Kidney tubule cell (primary cell): ENCODE measurements around the gene ATP10D.
"Not testable (repeated sequence)": the region's sequence is repeated elsewhere in the genome, so short reads cannot be mapped to it uniquely, and the experiment has no call there.

Experiments
- DNase-seq: peaks from one replicate; pipeline ENCODE4 v3.0.0-alpha.2; 2018; ENCODE audit warnings: low spot score

The ATP10D gene

DNA sequence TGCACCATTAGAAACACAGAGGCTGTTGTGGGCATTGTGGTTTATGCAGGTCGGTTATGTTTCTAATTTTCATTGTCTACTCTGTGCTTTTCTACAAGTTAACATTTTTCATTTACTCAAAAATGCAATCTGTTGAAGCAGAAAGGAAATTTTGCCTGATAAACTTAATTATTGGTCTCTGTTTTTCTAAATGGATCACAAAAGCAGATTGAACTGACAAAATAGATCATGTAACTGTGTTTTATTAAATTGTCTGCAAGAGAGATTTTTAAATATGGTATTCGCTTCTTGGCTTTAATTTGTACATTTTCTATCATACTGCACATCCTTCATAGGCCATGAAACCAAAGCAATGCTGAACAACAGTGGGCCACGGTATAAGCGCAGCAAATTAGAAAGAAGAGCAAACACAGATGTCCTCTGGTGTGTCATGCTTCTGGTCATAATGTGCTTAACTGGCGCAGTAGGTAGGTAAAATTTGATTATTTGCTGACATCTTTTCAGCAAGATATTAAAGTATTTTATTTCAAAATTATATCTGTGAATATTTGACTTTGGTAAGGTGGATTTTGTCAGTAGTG lies 50.6 kb downstream of the ATP10D start:
- DNase-seq, result no peak

DNA sequence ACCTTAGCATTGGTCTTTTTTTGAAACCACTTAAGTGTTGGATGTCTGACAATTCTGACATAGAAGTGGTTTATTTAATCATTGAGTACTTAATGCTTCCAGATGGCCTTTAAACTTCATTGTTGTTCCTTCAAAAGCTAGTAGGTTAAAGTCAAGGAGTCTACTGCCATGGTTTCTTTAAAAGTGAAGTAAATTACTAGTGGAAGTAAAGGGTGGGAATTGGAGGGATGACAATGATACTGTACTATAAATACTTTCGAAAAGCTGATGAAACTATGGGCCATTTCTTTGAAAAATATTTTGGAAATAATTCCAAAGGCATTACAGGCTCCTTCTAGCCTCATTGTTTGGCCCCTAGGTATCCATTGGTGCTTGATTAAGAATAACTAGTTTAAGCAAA lies 51.9 kb downstream of the ATP10D start:
- DNase-seq, result no peak

DNA sequence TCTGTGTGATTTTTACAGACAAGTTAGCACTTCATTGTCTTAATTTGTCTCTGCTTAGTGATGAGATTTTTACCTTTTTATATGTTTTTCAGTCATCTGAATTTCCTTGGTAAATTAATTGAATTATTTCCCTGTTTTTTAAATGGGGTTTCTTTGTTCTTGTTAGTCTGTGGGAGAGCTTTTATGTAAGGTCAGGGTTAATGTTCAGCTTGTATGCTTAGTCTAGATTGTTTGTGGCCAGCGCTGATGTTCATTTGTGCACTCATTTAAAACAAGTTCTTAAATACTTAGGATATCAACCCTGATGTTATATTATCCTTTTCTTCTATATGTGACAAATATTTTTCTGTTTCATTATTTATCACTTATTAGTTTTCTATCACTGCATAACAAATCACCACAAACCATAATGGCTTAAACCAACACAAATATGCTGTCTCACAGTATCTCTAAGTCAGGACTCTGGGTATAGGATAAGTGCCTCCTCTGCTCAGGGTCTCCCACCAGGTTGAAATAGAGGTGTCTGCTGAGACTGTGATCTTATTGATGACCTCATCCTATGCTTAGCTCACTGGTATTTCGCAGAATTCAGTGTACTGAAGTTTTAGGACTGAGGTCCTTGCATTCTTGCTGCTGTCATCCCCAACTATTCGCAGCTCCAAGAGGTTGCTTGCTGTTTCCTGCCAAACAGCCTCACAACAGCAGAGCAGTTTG lies 53.2 kb downstream of the ATP10D start:
- peak; percentile 53 for DNase-seq

DNA sequence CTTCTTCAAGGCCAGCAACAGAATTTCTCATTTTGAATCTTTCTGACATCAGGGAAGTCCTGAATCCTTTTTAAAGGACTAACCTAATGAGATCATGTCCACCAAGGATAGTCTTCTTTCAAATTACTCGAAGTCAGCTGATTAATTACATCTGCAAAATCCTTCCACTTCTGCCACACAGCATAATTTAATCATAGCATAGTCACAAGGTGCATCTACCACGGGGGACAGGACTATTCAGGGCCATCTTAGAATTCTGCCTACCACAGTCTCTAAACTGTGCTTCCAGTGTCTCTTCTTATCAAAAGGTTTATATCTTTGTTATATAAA lies 53.7 kb downstream of the ATP10D start:
- no peak for DNase-seq

DNA sequence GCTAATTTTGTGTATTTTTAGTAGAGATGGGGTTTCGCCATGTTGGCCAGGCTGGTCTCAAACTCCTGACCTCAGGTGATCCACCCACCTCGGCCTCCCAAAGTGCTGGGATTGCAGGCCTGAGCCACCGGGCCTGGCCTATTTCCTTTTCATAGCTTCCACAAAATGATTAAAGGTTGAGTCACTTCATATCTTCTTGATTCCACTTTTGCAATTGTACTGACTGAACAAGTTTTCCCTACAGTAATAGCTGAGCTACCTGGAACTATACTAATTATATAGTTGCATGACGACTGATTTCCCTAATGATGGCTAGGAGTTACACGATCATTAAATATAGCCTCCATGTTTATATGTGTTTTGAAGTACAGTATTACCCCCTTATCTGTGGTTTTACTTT lies 57.6 kb downstream of the ATP10D start:
- DNase-seq, result peak; percentile 27

DNA sequence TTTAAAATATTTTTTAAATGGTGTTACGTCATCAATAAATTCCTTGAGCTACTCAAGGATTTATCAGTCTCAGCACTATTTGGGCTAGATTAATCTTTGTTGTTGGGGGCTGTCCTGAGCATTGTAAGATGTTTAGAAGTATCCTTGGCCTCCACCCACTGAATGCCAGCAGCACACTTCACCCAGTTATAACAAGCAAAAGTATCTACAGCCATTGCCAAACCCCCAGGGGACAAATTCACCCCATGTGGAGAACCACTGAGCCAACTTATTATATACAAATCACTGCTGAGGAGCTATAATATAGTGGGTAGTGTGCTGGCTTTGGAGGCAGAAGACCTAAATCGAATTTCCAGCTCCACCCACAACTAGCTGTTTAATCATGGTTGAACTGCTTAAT lies 58.3 kb downstream of the ATP10D start:
- DNase-seq, result no peak

DNA sequence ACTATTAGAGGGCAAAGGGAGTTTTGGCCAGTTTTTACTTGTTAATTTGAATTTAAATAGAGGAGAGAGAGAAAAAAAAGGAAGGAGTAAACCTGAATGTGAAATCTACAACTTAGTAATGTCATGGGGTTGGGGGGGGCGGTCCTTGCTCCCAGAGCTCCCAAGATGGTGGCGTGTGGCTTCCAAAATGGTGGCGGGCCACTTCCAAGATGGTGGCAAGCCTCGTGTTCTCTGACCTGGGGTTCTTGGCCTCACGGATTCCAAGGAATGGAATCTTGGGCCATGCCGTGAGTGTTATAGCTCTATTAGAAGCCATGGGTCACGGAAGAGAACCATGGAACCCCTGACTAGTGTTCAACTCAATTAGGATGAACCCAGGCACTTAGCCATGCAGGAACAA lies 65.3 kb downstream of the ATP10D start:
- not testable (repeated sequence) for DNase-seq

DNA sequence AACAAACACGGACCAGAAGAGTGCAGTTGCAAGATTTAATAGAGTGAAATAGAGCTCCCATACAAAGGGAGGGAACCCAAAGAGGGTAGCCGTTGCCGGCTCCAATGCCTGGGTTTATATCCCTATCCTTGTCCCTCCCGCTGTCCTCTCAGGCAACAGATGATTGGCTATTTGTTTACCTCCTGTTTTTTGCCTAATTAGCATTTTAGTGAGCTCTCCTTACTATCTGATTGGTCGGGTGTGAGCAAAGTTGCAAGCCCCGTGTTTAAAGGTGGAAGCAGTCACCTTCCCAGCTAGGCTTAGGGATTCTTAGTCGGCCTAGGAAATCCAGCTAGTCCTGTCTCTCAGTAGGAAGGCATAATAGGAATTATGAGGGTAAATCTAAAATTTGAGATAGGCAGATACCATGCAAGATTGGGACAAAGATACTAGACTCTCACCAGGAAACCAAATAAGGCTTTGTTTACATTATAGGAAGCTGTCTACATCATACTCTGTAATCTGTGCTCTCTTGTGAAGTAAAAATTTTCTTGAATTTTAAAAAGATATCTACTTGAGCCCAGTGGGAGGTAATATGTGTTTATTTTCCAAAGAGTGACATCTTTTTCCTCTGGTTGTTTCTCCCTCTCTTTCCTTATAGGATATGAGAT lies 65.9 kb downstream of the ATP10D start:
- DNase-seq, result no peak

DNA sequence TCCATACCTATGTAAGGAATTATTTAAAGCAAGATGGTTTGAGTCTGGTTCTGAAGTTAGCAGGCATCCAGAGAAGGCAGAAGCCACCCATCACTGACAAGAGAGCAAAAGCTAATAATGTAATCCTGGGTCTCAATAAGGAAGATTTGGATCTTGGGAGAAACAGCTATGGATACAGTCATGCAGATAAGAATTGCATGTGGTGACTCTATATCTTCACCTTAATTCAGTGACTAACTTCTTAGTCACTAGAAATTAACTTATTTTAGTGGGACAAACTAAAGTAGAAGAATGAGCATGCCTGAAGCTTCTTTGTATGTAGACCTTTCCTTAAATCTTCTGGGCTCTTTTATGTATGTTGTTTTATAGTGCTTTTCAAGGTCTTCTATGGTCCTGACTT lies 66.6 kb downstream of the ATP10D start:
- DNase-seq, result peak; percentile 47

DNA sequence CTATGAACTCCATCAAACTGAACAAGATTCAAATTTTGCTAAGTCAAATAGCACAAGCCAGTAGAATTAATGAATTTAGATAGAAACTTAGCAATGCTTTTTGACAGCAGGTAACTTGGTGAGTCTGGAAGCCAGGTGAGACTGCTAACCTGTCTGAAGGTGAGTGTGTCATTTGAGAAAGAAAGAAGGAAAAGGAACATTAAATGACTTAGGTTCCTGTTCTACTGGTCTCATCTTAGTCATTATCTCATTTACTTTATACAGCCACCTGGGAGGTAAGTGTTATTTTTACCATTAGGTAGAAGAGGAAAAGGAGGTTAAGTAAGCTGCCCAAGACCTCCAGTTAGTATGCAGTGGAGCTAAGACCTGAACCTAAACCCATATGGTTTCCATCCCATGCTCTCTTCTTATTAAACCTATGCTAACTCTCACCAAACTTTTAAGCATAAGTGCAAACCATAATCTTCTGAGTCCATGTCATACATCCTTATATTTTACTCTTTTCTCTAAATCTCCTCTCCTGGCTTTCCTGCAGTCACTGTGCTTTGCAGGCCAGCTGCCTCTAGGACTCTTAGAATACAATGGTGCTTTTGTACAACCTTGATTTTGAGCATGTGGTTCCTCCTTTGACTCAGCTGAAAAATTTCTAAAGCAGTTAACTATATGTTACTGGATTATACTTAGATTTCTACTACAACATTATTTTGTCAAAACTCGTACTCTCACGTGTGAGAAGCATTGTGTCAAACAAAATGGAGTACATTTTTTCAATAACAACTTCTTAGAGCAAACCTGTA lies 68.5 kb downstream of the ATP10D start:
- peak; percentile 38 for DNase-seq

DNA sequence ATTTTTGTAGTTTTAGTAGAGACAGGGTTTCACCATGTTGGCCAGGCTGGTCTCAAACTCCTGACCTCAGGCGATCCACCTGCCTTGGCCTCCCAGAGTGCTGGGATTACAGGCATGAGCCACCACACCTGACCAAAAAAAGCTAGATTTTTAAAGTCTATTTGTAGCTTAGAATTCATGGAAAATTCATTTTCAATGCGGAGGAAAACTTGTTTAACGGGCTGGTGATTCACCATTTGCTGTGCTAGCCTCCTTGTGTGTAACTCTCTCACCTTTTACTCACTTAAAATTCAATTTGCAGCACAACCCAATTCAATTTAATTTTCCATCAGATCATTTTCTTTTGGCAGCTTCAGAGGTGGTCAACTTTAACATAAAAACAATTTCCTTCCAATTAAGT lies 70.8 kb downstream of the ATP10D start:
- not testable (repeated sequence) for DNase-seq

DNA sequence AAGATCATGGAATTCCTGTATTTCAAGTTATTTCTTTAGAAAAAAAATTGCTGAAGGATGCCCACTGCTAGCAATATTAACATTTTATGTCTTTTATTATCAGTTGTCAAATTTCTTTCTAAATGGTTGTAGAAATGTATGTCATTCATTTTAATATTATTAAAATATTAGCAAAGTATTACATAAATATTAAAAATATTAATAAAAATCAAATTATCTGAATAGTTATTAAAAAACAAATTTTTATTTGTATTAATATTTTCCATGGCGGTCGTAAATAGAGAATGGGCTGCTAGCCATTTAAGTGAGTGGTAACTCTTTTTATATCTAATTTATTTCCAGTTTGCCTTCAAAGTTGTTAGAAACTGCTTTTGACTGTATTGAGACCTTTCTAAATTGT lies 72.2 kb downstream of the ATP10D start:
- DNase-seq, result no peak

DNA sequence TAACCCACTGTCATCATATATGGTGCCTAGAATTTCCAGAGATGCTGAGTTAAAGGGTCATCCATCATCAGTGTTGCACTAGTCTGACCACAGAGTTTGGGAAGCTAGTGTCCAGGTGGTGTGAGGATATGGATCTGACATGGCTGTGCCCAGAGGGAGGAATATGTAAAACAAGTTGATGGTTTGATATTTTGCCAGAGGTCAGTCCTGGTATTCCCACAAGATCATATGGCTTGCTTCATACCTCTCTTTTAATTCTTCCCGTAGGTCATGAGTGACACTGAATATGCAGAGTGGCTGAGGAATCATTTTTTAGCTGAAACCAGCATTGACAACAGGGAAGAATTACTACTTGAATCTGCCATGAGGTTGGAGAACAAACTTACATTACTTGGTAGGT lies 75.6 kb downstream of the ATP10D start:
- no peak for DNase-seq

DNA sequence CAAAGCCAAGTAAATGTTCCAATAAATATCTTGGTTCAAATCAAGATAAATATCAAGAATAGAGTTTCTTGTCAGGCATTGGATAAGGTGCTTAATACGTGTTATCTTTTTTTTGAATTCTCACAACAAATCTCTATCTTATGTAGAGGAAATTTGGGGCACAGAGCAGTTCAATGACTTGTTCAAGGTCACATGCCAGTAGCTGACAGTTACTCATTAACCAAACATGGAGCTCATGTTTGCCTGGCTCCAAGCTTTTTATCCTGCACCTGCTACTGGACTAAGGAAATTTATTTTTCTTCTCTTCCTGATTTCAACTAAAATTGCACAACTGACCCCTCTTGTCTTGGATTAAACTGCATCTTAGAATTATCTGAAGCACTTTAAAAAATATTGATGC lies 76.3 kb downstream of the ATP10D start:
- DNase-seq, result peak; percentile 9

DNA sequence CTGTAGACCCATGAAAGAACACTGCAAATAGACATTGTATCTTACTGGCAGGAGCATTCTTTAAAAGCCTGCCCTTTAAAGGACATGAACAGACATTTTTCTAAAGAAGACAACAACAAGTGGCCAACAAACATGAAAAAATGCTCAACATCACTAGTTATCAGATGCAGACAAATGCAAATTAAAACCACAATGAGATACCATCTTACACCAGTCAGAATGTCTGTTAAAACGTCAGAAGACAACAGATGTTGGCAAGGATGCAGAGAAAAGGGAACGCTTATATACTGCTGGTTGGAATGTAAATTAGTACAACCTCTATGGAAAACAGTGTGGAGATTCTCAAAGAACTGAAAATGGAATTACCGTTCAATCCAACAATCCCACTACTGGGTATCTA lies 77.2 kb downstream of the ATP10D start:
- no peak for DNase-seq

DNA sequence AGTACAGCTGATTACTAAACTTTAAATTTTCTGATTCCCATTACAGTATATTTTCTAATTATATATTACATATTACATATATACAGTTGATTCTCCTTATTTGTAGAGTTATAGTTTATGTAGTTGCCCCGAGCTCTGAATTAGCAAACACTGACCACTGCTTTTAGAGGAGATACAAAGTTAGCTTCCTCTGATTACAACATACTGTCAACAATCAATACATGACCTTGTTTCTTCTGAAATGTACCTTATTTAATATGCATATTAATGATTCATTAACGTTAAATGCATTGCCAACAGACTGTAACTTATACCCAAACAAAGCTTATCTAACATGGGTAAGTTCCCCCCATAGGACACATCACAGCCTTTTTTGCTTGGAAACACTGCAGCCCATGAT lies 81.5 kb downstream of the ATP10D start:
- DNase-seq, result no peak

DNA sequence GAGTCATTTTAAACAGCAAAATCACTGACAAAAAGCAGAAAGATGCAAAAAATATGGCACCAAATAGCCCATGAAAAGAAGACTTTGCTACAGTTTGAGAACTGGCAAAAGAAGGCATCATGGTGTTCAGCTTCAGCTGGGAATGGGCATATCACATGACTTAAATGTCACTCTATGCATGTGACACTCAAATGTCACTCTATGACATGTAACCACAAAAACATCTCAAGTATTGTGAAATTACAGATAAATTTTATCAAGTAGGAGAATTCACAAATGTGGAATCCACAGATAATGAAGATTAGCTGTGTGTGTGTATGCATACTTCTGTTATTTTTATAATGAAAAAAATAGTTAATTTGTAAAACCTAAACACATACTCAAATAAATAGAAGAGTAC lies 81.9 kb downstream of the ATP10D start:
- no peak for DNase-seq

DNA sequence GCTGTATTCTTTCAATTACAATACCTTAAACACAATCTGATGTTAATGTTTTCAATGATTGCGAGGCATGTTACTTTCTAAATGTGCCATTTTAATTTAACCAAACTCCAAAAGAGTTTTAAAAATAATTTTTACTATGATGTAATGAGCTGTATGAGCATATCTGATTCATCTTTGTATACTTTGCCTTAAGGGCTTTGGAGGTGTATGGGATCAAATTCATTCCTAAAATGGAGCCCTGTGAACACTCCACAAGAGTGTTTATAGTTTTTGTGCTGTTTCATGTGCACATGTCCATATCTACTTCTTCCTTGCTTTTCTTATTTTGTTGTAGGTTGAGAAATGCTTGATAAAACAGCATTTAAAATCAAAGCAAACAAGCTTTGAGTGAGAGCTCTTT lies 82.4 kb downstream of the ATP10D start:
- no peak for DNase-seq

DNA sequence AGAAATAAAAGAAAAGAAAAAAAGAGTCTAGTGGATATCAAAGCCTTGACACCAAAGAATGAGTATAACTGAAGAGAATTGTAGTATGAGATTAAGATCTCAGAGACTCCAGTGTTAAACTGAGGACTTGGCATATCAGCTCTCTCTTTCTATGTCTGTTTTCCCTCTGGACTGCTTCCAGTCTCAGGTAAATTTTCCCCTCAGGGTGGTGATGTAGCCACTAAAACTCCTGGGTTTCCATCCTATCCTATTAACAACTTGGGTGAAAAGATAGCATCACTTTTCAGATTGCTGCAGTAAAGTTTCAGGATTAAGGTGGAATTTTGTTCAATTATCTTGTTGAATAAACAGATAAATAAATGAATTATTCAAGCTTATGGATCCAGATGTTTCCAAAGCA lies 85.7 kb downstream of the ATP10D start:
- DNase-seq, result no peak

DNA sequence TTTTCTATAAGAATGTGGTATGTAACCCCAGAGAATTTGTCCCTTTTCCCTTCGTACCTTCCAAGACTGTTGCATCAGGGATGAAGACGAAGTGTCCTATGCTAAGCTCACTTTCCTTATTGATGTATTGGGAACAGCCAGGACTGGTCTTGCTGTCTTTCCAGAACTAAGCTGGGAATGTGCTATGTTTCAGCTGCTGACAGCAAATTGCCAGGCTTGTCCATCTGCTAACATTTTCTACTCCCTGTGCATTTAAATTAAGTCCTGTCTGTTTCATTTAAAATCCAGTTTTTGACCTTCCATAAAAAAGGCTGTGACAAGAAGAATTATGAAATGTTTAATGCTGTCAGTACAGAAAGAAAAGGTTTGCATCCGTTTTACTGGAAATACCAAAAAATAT lies 87.9 kb downstream of the ATP10D start:
- DNase-seq, result no peak

DNA sequence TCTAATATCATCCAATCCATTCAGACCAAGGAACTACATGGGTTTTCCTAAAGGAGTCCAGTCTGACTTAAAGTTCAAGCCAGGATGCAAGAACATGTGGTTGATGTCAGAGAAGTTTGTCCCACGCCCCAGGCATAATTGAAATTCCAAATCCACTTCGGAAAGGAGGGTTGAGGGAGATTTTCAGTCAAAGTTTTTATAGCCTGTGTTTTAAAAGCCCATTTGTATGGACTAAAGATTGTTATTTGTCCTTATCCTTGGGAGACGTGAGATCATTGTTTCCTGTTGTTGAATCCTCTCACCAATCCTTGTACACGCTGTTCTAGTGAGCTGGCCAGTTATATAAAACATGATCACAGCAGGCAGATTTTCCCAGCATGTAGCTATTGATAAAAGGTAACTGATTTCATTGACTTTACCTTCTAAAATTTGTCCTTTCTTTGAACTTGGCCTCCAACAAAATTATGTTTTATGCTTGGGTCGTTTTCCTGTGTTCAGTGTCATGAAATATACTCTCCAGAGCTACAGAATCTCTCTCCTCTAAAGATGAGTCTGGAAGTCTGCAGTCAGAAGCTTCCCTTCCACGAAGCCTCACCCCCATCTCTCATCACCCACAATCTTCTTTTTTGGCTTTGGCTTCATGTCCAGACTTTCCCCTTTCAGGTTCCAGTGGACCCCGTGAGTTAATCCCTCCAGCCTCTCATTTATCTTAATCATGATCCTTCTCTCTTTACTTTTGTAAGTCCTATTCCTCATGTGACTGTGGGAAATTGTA lies 92.9 kb downstream of the ATP10D start:
- DNase-seq, result no peak

DNA sequence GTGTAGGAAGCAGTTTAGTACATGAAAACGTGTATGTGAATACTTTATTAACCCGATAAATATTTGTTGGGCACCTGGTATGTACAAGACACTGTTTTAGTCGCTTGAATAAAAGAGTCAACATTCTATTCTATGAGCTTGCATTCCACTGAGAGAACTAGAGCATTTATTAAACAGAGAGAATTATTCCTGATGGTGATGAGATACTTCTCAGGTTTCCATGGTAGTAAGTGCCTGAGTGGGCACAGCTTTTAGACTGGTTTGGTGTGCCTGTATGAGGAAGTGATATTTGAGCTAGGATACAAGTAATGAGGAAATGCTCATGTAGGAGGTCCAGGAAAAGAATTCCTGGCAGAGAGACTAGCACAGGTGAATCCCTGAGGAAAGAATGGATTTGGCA lies 94.2 kb downstream of the ATP10D start:
- DNase-seq, result peak; percentile 68
